IPS DF 4.7 (cell line): ENCODE measurements around the gene MATN3.

Experiments
- DNase-seq: peaks from one replicate; pipeline ENCODE4 v3.0.0-alpha.2; 2013; ENCODE audit warnings: low spot score; ENCODE audit errors: extremely low read depth

Gene MATN3

DNA sequence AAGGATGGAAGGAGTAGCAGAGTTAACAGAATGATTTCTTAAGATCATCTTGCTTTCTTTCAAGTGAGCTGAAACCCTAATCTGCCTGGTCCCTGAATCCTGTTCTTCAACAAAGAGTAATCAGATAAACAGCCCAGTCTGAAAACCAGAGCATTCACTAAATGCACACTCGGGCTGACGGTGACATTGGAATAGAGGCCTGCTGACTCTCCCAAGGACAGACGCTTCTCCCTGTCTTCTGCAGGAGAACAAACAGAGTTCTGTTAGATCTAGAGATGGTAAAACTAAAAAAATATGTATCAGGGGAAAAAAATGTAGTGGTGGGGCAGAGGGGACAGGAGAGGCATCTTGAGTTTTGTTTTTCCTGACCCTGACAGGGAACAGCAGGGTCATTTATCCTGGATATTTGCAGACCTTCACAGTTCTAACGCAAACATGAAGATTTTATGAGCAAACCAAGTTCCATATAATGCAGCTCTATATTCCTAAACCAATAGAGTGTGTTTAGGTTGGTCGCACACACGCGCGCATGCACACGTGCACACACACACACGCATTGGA, 7.3 kb downstream of the MATN3 start:
- DNase-seq, result no peak

DNA sequence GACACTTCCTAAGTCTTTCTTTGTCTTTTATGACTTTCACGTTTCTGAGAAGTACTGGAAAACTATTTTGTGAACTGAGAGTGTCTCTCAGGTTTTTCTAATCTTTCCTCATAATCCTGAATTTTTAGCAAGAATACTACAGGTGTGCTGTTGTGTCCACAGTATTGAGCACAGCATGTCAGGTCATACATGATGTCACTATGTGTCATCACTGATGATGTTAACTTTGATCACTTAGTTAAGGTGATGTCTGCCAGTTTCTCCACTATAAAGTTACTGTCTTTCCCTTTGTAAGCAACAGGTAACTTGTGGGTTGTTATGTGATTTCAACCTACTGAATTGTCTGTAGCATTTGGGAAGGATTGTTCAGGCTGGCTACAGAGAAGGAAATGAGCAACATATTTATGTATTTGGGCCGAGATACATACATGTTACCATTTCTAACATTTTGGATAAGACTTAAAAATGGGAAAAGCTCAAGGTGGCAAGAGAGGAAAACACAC, 11.1 kb downstream of the MATN3 start:
- DNase-seq, result no peak

GRCh38 chr2:19993731-19994130, 18.7 kb downstream of the MATN3 start:
- DNase-seq, result no peak

DNA sequence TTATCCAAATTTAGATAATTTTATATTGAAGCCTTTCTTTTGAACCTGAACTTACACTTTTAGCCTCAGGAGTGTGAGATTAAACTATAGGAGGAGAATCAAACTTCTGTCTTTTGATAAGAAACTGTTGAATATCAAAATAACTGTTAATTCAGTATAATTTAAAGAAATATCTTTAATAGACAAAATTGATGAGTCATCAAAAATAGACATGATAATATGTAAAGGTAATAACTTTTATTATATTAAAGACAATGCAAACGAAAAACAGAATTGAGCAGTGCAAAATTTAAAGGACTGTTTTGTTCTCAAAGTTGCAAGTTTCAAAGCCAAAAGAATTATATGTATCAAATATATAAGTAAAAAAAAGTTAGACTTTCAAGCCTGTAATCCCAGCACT, 20.6 kb downstream of the MATN3 start:
- DNase-seq, result no peak

DNA sequence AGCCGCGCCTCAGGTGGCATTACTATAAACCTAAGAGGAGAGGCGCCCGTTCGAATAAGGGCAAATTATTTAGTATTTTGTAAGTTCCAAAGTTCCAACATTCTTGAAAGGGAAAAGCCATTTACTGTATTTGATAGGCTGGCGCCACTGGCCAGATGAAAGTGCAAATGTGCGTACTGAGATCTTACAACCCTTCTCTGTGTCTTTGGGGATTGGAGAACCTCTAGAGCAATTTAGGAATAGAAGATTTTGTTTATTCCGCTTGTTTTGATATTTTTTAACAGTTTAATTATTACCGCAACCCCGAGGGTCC, 22.1 kb downstream of the MATN3 start:
- DNase-seq, result no peak

DNA sequence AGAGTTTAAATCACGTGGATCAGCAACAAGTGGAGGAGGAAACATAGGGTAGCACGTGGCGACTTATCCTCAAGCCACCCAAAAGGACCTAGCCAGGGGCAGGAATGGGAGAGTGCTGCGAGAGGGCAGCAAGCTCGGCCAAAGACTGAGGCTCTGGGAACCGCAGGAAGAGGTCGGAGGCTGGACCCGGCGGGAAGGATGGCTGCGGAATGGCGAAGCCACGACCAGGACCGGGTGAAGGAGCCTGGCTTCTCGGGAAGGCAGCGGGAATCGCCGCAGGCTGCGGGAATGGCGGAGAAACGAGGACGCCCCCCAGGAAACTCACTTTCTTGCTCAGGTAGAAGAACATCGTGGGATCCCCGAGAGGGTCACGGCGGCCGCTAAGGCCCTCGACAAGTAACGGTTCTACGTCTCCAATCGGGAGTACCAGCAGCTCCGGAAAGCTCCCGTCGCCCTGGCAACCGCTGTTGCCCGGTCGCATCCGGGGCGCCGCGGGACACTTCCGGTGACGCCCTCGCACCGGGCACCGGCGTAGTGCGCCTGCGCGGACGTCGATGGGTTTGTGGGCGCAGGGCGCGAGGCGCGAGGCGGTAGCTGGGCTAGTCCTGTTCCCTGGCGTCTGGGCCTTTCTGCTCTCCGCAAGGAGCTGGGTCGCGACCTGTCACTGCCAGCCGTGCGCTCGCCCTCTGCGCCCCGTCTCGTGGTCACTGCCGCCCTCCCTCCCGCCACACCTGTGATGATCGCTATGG, 22.6 kb downstream of the MATN3 start, which contains the start of gene WDR35:
Gene WDR35, minus strand, starts transcription at position 439 of the 749 bp plus-strand sequence. Its CDS starts 90 bp downstream, at position 349.
- peak; percentile 76 for DNase-seq

DNA sequence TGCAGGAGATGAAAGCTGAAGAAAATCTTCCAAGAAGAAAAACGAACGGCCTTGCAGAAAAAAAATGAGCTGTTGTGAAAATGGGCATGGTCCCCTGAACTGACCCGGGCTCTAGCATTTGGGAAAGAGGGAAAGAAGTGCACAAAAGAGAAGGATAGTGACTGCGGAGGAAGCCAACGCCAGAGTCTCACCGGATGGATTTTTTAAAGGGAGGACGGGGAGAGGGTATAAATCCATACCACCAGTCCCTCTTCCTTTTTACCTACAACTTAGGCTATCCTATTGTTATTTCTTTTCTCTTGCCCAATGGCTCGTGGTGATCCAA, 23.2 kb downstream of the MATN3 start:
- no peak for DNase-seq

DNA sequence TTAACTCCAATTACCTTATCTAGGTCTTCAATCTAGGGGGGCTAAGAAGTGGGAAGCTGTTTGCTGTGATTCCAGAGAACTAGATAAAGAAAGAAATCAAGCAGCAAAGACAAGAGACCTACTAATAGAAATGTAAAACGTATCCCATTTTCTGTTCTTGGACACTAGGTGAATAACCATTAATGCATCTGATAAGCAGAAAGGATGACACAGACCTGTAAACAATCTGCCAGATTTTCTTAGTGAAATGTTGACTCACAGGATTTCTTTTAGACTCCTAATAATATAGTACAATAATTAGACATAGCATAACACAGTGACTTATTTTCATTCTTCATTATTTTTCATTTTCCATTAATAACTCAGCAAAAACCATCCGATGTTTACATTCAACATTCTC, 23.9 kb downstream of the MATN3 start:
- no peak for DNase-seq

- DNase-seq, result no peak
These were observed 24.5 kb downstream of the MATN3 start for GRCh38 chr2:19987936-19988335.

DNA sequence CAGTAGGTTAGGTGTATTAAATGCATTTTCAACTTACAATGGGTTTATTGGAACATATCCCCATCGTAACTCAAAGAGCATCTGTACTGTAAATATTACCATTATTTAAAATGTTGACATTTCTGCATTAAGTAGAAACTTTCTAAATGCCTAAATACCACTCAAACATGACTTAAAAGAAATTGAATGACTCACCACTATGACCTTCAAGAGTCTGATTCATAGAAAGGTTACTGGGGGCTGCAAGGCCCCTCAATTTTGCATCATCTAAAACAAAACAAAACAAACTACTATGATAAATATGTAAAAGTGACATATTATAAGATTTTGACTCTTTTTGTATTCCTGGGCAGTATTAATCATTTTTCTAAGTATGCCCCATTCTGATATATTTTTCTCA, 30.2 kb downstream of the MATN3 start:
- DNase-seq, result no peak

DNA sequence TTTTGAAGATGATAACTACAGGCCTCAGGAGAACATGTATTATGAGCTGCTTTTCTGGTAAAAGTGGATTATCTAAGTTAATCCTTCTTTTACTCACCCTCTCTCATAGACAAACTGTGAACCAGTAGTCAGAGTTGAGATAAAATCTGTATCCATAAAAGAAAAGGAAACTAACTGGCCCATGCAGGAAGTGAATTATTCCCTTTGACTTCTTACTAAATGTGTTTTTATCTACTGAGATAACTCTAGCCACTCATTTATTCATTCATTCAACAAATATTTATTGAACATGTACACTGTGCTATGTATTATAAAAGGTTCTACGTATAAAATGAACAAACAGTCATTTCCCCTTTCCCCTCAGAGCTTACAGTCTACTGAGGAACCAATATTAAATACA, 32.5 kb downstream of the MATN3 start:
- no peak for DNase-seq

GRCh38 chr2:19973466-19973865, 39.0 kb downstream of the MATN3 start:
- no peak for DNase-seq

DNA sequence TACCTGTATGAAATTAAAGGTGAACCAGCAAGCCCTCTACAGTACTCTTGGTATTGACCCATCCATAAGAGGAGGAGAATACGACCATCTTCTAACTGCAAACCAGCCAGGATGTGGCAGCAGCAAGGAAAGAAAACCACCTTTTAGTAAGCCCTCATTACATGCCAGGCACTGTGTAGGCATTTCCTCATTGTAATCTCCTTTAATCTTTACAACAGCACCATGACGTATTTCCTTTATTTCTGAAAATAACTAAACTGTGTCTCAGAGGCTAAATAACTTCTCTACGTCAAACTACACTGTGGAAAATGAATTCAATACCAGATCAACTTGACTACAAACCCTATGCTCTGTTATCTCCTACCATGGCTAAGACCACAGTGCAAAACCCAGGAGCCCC, 40.8 kb downstream of the MATN3 start:
- no peak for DNase-seq

DNA sequence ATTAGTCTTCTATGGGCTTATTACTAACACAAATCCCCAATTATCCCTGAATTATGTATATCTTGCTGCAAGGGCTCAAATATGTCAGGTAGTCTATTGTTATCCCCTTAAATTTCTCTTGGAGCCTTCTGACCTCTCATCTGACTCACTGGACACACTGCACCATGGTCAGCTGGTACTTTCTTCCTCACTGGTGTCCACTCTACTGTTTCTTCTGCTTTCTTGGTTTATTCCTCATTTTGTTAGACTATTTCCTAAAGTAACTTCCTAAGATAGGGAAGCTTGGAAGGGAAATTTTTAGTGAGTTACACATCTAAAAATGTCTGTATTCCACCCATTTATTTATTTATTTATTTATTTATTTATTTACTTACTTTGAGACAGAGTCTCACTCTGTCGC, 49.1 kb downstream of the MATN3 start:
- no peak for DNase-seq

GRCh38 chr2:19955544-19956422, 56.7 kb downstream of the MATN3 start:
- DNase-seq, result peak; percentile 36

- DNase-seq, result no peak
These were observed 63.4 kb downstream of the MATN3 start for GRCh38 chr2:19949071-19949470.

DNA sequence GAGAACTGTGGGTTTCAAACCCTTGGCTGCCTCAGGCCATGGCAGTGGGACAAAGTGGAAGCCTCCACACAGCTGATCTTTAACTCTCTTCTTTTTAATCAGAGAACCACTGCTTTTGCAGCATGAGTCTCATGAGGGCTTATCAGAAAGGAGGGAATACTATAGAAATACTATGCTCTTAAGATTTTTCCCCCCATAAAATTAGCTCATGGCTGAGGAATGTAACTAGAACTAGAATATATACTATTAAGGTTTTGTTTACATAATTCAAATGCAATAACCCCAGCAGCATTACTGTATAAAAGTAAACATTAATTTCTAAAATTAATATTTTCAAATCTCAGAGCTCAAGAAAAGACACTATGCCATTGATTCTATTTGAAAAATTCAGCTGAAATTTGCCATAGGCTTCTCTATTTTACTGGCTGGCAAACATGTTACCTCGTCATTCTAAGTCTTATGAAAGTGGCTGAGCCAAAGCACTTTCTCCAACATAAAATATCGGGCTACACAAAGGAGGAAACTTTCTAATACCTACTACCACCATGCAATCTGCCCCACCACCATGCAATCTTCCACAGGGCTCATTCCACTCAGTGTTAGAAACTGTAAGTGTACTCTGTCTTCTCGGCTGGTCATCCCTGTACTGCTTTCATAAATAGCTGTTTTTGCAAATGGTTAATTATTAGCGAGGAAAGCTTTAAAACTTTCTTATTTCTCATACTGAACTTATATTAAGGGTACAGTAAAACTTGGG, 65.1 kb downstream of the MATN3 start:
- DNase-seq, result no peak

GRCh38 chr2:19944205-19944845, 68.1 kb downstream of the MATN3 start:
- DNase-seq, result peak; percentile 11

DNA sequence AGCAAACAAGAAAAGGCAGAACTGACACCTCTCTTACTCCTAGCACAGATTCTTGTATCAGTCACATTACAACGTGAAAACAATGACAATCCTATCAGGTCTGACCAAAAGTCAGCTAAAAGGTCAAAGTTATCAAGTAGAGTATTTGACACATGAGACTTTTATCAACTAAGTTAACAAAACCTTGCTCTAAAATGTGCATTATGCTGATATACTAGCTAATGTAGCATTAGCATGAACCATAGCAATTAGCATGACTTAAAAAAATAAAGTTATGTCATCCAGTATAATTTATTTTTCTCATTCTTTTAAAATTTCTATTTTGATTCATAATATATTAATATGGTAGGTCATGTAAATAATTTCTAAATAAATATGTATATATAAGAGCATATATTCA, 69.3 kb downstream of the MATN3 start:
- DNase-seq, result no peak

DNA sequence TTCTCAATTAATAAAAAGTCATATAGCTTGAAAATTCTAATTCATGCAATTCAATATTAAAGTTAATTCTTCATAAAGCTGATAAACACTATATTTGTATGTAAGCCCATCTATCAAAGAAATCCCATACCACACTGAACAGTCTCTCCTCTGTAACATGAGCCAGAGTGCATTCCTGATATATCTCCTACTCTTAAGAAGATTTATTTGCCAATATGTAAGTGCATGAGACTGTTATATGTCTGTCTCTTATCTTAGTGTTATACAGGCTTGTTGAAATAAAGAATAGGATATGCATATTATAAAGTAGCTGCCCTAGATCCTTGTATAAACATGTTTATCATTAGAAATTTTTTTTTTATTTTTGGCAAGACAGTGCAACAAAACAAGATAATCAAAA, 70.3 kb downstream of the MATN3 start:
- no peak for DNase-seq
